Measurements from ENCODE around the gene RPGRIP1L. TPM values are rescaled to one million over a fixed set of nuclear protein-coding genes. Genes with fewer than 3 reads are reported as not detected.

Gene RPGRIP1L
- total and polyA plus RNA-seq, 2 of the 8 experiments (the other 6 are each of a cell fraction or from before 2014, with no cell fraction given), result 4.0 to 13.7 TPM

DNA sequence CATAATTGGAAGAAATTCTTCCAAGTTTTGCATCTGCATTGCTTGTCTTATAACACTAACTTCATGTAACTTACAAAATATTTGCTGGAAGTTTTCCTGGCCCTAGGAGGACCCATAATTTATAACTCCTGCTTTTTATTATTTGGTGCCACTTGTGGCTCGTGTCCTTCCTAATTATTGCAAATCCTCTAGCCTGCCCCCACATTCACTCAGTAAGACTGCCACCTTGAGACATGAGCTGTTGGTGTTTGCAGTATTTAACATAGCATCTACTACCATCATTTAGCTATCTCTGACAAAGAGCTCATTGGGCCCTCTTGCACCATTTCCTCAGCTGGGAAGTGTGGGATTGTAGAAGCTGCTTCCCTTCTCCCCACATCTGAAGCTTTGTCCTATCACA is 49.8 kb upstream of the RPGRIP1L start:
- H4K20me1 ChIP-seq (replicated peaks in 1 of 2; ENCODE audit: control insufficient read depth in 1 of 2, insufficient read depth in 2 of 2, low read length in 2 of 2), result no peaks in the 10 kb centered on the region
- H4K91ac ChIP-seq (replicated peaks; ENCODE audit: insufficient read length, low read length), result no peak overlapping the region
- no peak for FAIRE-seq
- no peak overlapping the region for H2BK15ac ChIP-seq (ENCODE audit: low read length)
- ChIA-PET POLR2A (ENCODE audit: partially characterized antibody) (no interaction called here), CTCF (ENCODE audit: partially characterized antibody) (interaction anchor here (0.6 to 3.5 kb wide), 6 partner anchors 11 to 203 kb away, joined by 3 to 48 read pairs (median 5); no protein-coding TSS in a partner anchor)
- H3K14ac ChIP-seq (ENCODE audit: insufficient read length), result no peak overlapping the region
- no peak overlapping the region for H3K9ac ChIP-seq (replicated peaks in 1 of 4; ENCODE audit: extremely low read depth in 1 of 4, low read depth in 3 of 4, low read length in 3 of 4)
- peaks cover 0 to 13% of the 10 kb centered on the region in 2 experiments; a peak in 2 of 4 replicates for H3K79me2 ChIP-seq (ENCODE audit: control insufficient read depth in 1 of 2, insufficient read depth in 2 of 2, low read length in 2 of 2)
- no peak overlapping the region for H2BK120ac ChIP-seq (replicated peaks; ENCODE audit: low read depth, low read length)
- no peak overlapping the region for H2BK20ac ChIP-seq (ENCODE audit: low read length)
- H3K36me3 ChIP-seq (ENCODE audit: control insufficient read depth in 2 of 4, insufficient read depth in 4 of 4, low read length in 3 of 4), result no peaks in the 10 kb centered on the region
- H4K8ac ChIP-seq (ENCODE audit: extremely low read depth, insufficient read depth, low read length), result no peak overlapping the region
- H2BK5ac ChIP-seq (ENCODE audit: low read depth, low read length), result no peak overlapping the region
- H3K23me2 ChIP-seq (ENCODE audit: low read depth, low read length), result no peaks in the 10 kb centered on the region
- no peak overlapping the region for H4K5ac ChIP-seq (ENCODE audit: insufficient read length, low read depth, low read length)
- no peaks in the 10 kb centered on the region; a peak in 1 of 7 replicates for H3K4me1 ChIP-seq (replicated peaks in 1 of 4; ENCODE audit: control insufficient read depth in 3 of 4, insufficient read depth in 4 of 4, low read length in 3 of 4)
- H3K4me2 ChIP-seq (ENCODE audit: insufficient read depth in 1 of 2, low read depth in 2 of 2, low read length in 2 of 2), result no peak overlapping the region; a peak in 1 of 4 replicates
- H3K79me1 ChIP-seq (ENCODE audit: low read depth, low read length), result no peaks in the 10 kb centered on the region; the same call in 1 of the 2 replicates
- H3K27me3 ChIP-seq (replicated peaks in 1 of 4; ENCODE audit: control insufficient read depth in 3 of 4, extremely low read depth in 1 of 4, insufficient read depth in 3 of 4, low read length in 3 of 4), result no peaks in the 10 kb centered on the region
- H2AFZ ChIP-seq (ENCODE audit: low read length), result no peak overlapping the region
- no peak overlapping the region for H3K23ac ChIP-seq (ENCODE audit: insufficient read length)
- no peak overlapping the region for H2BK12ac ChIP-seq (ENCODE audit: low read depth, low read length)
- no peak overlapping the region for H3K4ac ChIP-seq (replicated peaks; ENCODE audit: insufficient read length, low read depth, low read length)
- no peak for DNase-seq (ENCODE audit: low read depth in 1 of 2, low spot score in 2 of 2)
- H3K4me3 ChIP-seq (ENCODE audit: extremely low read depth in 1 of 4, insufficient read depth in 2 of 4, low read depth in 3 of 4, low read length in 4 of 4), result no peak overlapping the region
- no peak overlapping the region for H3K18ac ChIP-seq (ENCODE audit: extremely low read depth, low read length)
- H2AK5ac ChIP-seq (ENCODE audit: low read depth, low read length), result no peak overlapping the region
- H3K9me3 ChIP-seq (ENCODE audit: insufficient read depth in 2 of 2, low read depth in 1 of 2, low read length in 1 of 2), result no peaks in the 10 kb centered on the region
- whole genome bisulfite sequencing, 2 experiments (ENCODE audit: extremely low coverage in 1 of 2, insufficient coverage in 1 of 2, insufficient read length in 1 of 2, insufficient replicate concordance in 2 of 2, low coverage in 1 of 2, low lambda C conversion rate in 2 of 2, missing lambda C conversion rate in 1 of 2), result 80% methylated on average over 1 of the region's 1 CpG; no CpG with 5 or more reads in 1 of the 2 experiments
- no peak overlapping the region for H3K27ac ChIP-seq (ENCODE audit: low read depth, low read length)
- no peak overlapping the region for H3K56ac ChIP-seq (replicated peaks; ENCODE audit: insufficient read length, low read depth, low read length)
- TF ChIP-seq RFX5 (IDR thresholded peaks at IDR 0.05; ENCODE audit: borderline replicate concordance, low read depth, low read length), result no peak
- no peak for TF ChIP-seq CHD2 (IDR thresholded peaks at IDR 0.05; ENCODE audit: low read length)
- no peak for TF ChIP-seq BCL11A (IDR thresholded peaks at IDR 0.05; ENCODE audit: low read depth in 2 of 2, low read length in 2 of 2)

Measured in H1 (cell line).